OCI-LY3 (cell line): ENCODE data around the gene ANKRD44.
"Not testable (repeated sequence)": the region's sequence is repeated elsewhere in the genome, so short reads cannot be mapped to it uniquely, and the experiment has no call there.

ENCODE experiments used
- EZH2phosphoT487 ChIP-seq: fragments of 200-600 bp; shearing (Covaris generic); IDR thresholded peaks from 2 replicates; pipeline ENCODE4 v1.6.1; 2018; ENCODE audit warnings: antibody characterized with exemption, mixed run types, low read depth
- TF ChIP-seq, protein P1 (sequence below): fragments of 200-600, 300-600 bp; sonication (generic); IDR thresholded peaks from 2 replicates; pipeline ENCODE4 v1.5.1; 2014; ENCODE audit warnings: antibody characterized with exemption, low read length, low read depth

DNA sequence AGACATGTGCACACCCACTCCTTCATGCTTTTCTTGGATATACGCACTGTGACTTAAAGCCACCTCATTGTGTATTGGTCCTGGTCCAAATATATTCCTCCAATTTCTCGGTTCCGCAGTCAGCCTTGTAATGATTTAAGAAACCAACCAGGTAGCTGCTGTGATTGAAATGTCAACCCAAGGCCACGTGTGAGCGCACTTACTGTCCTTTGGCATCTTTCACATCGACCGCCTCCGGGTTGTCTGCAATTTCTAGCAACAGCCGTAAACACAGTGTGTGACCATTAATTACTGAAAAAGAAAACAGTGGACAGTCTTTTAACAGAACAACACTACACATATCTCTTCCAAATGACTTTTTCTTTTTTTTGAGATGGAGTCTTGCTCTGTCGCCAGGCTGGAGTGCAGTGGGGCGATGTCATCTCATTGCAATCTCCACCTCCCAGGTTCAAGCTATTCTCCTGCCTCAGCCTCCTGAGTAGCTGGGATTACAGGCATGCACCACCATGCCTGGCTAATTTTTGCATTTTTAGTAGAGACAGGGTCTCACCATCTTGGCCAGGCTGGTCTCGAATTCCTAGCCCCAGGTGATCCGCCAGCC lies 301.7 kb downstream of the ANKRD44 start:
- TF ChIP-seq, protein P1, sequence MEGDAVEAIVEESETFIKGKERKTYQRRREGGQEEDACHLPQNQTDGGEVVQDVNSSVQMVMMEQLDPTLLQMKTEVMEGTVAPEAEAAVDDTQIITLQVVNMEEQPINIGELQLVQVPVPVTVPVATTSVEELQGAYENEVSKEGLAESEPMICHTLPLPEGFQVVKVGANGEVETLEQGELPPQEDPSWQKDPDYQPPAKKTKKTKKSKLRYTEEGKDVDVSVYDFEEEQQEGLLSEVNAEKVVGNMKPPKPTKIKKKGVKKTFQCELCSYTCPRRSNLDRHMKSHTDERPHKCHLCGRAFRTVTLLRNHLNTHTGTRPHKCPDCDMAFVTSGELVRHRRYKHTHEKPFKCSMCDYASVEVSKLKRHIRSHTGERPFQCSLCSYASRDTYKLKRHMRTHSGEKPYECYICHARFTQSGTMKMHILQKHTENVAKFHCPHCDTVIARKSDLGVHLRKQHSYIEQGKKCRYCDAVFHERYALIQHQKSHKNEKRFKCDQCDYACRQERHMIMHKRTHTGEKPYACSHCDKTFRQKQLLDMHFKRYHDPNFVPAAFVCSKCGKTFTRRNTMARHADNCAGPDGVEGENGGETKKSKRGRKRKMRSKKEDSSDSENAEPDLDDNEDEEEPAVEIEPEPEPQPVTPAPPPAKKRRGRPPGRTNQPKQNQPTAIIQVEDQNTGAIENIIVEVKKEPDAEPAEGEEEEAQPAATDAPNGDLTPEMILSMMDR, result not testable (repeated sequence)
- TF ChIP-seq EZH2phosphoT487, result not testable (repeated sequence)
